GM18502 (cell line): ENCODE data around the gene DCLK2.
"Not testable (repeated sequence)": the region's sequence is repeated elsewhere in the genome, so short reads cannot be mapped to it uniquely, and the experiment has no call there.

ENCODE experiments used
- ATAC-seq: cut with Tn5 transposase; IDR thresholded peaks from one replicate; pipeline ENCODE4 v1.9.1; 2021; ENCODE audit warnings: mild to moderate bottlenecking; ENCODE audit not compliant: unreplicated experiment, poor library complexity

The DCLK2 gene

DNA sequence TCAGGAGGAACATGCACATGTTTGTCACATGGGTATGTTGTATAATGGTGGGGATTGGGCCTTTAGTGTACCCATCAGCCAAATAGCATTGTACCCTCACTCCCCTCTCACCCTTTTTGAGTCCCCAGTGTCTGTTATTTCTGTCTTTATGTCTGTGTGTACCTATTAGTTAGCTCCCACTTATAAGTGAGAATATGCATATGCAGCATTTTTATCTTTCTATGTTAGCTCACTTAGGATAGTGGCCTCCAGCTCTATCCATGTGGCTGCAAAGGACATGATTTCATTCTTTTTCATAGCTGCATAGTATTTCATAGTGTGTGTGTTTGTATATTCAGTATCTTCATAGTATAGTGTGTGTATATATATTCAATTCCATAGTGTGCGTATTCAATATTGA is 64.6 kb downstream of the DCLK2 start:
- no peak for ATAC-seq

DNA sequence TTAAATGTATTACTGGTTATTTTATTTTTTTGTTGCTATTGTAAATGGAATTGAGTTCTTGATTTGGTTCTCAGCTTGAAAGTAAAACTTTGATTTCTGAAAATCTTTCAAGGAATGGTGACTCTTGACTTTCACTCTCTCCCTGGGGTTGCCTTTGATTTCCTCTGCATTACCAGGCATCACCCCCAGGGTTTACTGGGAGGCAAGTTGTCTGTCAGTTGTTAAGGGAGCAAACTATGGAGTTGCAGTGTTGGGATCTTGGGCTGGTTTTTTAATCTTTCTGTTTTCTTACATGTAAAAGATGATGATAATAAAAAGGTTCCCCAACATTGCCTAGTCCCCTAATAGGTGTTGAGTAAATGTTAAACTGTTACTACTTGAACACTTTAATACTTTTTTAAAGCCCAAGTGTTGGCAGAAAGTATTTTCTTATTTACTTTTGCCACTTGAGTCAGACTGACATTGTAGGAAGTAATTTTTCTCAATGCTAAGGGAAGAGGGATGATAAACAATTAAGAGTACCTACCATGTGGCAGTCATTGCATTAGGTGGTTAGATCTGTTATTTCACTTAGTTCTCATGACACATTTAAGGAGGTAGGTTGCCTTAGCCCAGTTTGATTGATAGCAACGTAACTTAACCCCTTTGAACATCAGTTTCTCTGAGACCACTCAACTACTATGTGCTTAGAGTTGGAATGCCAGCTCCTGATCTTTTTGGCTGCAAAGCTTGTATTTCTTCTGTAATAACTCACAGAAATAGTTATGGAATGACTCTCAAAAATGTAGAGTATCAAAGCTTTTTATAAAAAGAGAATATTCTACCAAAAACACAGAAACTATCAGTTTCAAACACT is 67.1 kb downstream of the DCLK2 start:
- no peak for ATAC-seq

- no peak for ATAC-seq
Measured at GRCh38 chr4:150145946-150146340, 67.7 kb downstream of the DCLK2 start.

GRCh38 chr4:150149381-150149780 is 71.1 kb downstream of the DCLK2 start:
- ATAC-seq: no peak

DNA sequence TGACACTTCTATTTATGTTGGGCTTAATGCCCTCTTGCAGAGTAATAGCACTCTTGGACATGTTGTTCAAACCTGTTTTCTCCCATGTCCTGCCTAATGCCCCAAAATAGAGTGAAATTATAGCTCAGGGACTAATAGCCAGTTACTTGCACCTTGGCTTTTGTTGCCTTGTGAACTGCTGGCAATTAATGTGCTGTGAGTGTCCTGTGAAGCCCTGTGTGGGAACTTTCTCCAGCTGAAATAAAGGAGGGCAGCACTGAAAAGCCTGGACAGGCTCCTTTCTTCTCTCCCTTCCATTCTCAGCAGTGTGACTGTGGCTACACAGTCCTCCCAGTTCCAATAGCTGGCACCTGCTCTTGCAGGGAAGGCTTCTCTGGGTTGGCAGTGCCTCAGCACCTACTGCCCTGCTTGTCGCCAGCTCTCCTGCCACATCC is 72.4 kb downstream of the DCLK2 start:
- ATAC-seq: no peak

- ATAC-seq: no peak
Measured at GRCh38 chr4:150152766-150153165, 74.5 kb downstream of the DCLK2 start.

GRCh38 chr4:150155391-150155790 is 77.1 kb downstream of the DCLK2 start:
- ATAC-seq: no peak

GRCh38 chr4:150156543-150156942 is 78.3 kb downstream of the DCLK2 start:
- no peak for ATAC-seq

- ATAC-seq: no peak
Measured at GRCh38 chr4:150158041-150158440, 79.8 kb downstream of the DCLK2 start.

DNA sequence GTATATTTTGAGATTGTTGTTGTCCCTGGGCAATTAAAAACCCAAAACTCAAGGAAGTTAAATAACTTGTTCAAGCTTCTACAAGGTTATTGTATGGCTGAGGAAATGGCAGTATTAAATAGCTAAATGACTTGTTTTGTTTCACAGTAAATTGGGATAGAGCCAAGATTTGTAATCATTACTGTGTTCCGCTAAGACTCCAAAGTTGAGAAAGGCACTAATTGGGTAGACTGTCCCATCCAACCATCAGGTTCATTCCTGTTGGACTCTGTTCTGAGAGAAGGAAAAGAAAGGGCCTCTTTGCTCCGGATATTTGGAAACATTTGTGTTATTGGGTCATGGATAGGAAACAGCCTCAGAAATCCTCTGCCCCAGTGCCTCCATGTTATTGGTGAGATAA is 82.2 kb downstream of the DCLK2 start:
- no peak for ATAC-seq

GRCh38 chr4:150161109-150161508 is 82.9 kb downstream of the DCLK2 start:
- ATAC-seq: no peak

- ATAC-seq: not testable (repeated sequence)
Measured at GRCh38 chr4:150162020-150162419, 83.8 kb downstream of the DCLK2 start.

DNA sequence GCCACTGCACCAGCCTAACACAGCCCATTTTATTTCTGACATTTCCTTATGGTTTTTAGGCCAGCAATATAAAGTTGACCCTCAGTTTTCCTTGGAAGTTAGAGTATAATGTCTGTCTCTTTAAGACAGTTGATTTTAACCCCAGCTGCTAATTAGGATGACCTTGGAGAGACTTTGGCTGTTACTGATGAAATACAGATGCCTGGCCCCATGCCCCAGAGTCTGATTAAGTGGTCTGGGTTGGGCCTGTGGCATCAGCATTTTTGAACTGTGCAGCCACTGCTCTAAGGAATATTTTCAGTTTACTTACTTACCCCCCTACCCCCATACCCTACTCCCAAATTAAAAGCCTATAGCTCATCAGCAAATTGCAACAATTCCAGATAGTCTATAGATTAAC is 85.8 kb downstream of the DCLK2 start:
- ATAC-seq: no peak

GRCh38 chr4:150164956-150165629 is 86.8 kb downstream of the DCLK2 start:
- ATAC-seq: no peak

GRCh38 chr4:150167054-150167453 is 88.8 kb downstream of the DCLK2 start:
- ATAC-seq: no peak

GRCh38 chr4:150173432-150173861 is 95.2 kb downstream of the DCLK2 start:
- no peak for ATAC-seq

DNA sequence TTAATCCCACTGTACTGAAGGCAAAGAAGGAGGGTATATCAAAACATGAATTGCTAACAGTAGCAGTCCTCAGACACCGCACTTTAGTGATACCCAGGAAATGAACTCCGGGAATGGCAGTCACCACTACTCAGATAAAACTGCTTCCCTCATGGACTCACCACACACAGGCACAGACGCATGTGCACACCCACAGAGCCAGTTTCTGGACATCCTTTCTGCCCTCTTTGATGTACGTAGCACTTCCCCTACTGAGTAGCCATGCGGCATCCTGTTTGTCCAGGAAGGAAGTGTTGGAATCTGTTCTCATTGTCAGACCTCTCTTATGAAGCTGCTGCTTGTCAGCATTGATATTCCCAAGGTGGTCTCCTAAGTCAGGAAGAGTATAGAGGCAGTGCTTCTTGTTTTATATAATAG is 95.7 kb downstream of the DCLK2 start:
- ATAC-seq: no peak

- no peak for ATAC-seq
Measured at GRCh38 chr4:150176547-150176946, 98.3 kb downstream of the DCLK2 start.

DNA sequence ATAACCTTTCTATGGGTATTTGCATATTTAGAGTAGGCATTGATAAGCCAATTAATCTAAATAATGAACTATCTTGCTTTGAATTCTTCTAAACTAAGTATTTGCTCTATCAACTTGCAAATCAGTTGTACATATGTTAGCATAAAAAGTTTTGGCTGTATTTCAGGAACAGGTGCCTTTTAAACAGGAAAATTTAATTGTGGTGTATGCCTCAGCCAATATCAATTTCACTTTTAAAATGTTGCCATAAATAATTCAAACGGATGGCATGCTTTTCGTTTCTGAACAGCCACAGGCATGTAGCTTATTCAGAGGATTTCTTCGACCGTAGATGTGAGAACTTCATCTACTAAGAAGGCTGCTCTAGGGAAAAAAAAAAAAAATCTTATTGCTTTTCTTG is 99.9 kb downstream of the DCLK2 start:
- ATAC-seq: no peak

DNA sequence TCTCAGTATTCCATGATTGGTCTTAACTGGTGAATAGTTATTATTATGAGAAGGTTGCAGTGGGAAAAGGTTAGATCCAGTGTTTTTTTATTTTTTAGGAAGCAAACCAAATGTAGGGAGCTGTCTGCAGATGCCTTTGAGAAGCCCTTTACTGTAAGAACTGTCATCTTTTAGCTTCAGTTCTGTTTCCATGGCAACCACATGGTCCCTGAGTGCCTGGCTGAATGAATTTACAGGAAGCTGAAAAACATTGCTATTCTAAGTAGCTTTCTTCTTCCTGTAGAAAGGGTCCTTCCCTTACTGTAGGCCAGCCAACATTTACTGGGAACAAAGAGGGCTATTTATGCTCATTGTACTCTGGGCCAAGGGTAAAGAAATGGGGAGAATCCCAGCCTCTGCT is 103.3 kb downstream of the DCLK2 start:
- ATAC-seq: no peak

DNA sequence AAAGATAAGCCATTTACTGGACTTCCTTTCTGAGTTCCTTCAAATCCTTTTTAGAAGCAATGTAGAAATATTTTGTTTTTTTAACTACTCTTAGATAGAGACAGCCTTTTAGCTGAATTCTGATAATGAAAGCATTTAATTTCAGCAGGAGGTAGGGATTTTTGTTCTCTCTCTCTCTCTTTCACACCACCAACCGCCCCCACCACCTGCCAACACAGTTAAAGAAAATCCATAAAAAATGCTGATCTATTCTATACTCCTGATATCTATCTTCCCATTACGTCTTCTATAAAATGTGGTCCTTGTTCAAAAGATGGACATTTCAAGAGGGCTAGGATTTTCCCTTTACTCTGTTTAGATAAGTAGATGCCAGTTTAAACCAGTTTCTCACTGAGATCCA is 104.5 kb downstream of the DCLK2 start:
- ATAC-seq: no peak

DNA sequence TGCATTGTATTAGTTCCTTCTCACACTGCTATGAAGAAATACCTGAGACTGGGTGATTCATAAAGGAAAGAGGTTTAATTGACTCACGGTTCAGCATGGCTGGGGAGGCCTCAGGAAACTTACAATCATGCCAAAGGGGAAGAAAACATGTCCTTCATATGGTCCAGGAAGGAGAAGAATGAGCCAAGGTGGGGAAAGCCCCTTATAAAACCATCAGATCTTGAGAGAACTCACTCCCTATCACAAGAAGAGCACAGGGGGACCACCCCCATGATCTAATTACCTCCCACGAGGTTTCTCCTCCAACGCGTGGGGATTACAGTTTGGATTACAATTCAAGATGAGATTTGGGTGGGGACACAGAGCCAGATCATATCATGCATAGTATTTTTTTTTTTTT is 106.8 kb downstream of the DCLK2 start:
- not testable (repeated sequence) for ATAC-seq
